B cell (primary cell): ENCODE measurements around the gene VSIG10L. TPM values are rescaled to one million over a fixed set of nuclear protein-coding genes. Genes with fewer than 3 reads are reported as not detected.

Source experiments
- ATAC-seq: fragments of 200-7000 bp; cut with Tn5 transposase; one replicate; pipeline ENCODE4 v1.10.0; 2021; ENCODE audit warnings: low read depth, mild to moderate bottlenecking, moderate number of reproducible peaks, moderate library complexity
- CTCF ChIA-PET: fragments of 350-600 bp; sonication (Branson Sonifier 250); formaldehyde crosslinking; loops from one replicate; lab custom pipeline; 2021; ENCODE audit warnings: antibody characterized with exemption, inconsistent platforms; lab: Charles Lee
- POLR2A ChIA-PET: fragments of 350-600 bp; sonication (Branson Sonifier 250); formaldehyde crosslinking; loops from one replicate; lab custom pipeline; 2021; ENCODE audit warnings: antibody characterized with exemption; lab: Charles Lee
- DNase-seq: peaks from one replicate; pipeline ENCODE4 v3.0.0; 2013
- H2AFZ ChIP-seq: 2 replicates; pipeline ENCODE4 v1.6.1; 2012; ENCODE audit warnings: mild to moderate bottlenecking, low read depth, low read length; ENCODE audit not compliant: insufficient read depth, poor library complexity, severe bottlenecking
- H3K27ac ChIP-seq, 2 donors: 1 replicate in 1 of 2; 2 replicates in 1 of 2; pipeline ENCODE4 v1.5.1; 2012 to 2013; ENCODE audit warnings: low read length in 2 of 2, mild to moderate bottlenecking in 2 of 2, moderate library complexity in 1 of 2
- H3K27me3 ChIP-seq, 4 experiments: fragments of 200-600 bp in 1 of 4; sonication (generic) in 1 of 4; replicated peaks in 1 of 4; 1 replicate in 2 of 4; 2 replicates in 2 of 4; pipeline versions ENCODE4 v1.6.1 to v1.7.0; 2013 to 2016; ENCODE audit warnings: low read length in 3 of 4, mild to moderate bottlenecking in 2 of 4, mixed read lengths in 1 of 4, moderate library complexity in 1 of 4; ENCODE audit not compliant: insufficient read depth in 4 of 4, control insufficient read depth in 3 of 4; ENCODE audit errors: control extremely low read depth in 1 of 4
- H3K36me3 ChIP-seq, 2 experiments: replicated peaks in 1 of 2; 1 replicate in 1 of 2; 2 replicates in 1 of 2; pipeline versions ENCODE4 v1.6.1 to v1.7.1; 2013; ENCODE audit warnings: low read length in 1 of 2; ENCODE audit not compliant: insufficient read depth in 2 of 2, control insufficient read depth in 1 of 2; ENCODE audit errors: control extremely low read depth in 1 of 2, extremely low read depth in 1 of 2
- H3K4me1 ChIP-seq, 2 donors: fragments of 200-600 bp in 1 of 2; sonication (generic) in 1 of 2; 1 replicate in 1 of 2; 2 replicates in 1 of 2; pipeline versions ENCODE4 v1.5.1 to v1.6.1; 2013 to 2017; ENCODE audit warnings: low read length in 2 of 2; ENCODE audit not compliant: control insufficient read depth in 2 of 2, insufficient read depth in 2 of 2
- H3K4me2 ChIP-seq: replicated peaks from 2 replicates; pipeline ENCODE3; 2012; ENCODE audit warnings: mild to moderate bottlenecking, low read depth, low read length; ENCODE audit not compliant: poor library complexity, severe bottlenecking
- H3K4me3 ChIP-seq, 5 experiments: fragments of 200-600 bp in 1 of 5; sonication (generic) in 1 of 5; 1 replicate in 3 of 5; 2 replicates in 2 of 5; pipeline versions ENCODE4 v1.5.1 to v1.7.0; 2011 to 2016; ENCODE audit warnings: low read length in 4 of 5, mild to moderate bottlenecking in 4 of 5, low read depth in 2 of 5, control low read depth in 1 of 5, moderate library complexity in 1 of 5; ENCODE audit not compliant: insufficient read depth in 1 of 5; ENCODE audit errors: control extremely low read depth in 1 of 5, extremely low read depth in 1 of 5
- H3K79me2 ChIP-seq: fragments of 200-600 bp; sonication (generic); one replicate; pipeline ENCODE4 v1.6.0; 2016; ENCODE audit warnings: low read length; ENCODE audit not compliant: control insufficient read depth, insufficient read depth
- H3K9ac ChIP-seq: fragments of 200-600 bp; sonication (generic); 2 replicates; pipeline ENCODE4 v1.6.1; 2017; ENCODE audit warnings: mild to moderate bottlenecking, low read length, moderate library complexity
- H3K9me3 ChIP-seq, 3 donors: one replicate each; pipeline versions ENCODE4 v1.6.1 to v1.7.1; 2013; ENCODE audit warnings: low read length in 2 of 3; ENCODE audit not compliant: control insufficient read depth in 2 of 3, insufficient read depth in 1 of 3; ENCODE audit errors: control extremely low read depth in 1 of 3
- H4K20me1 ChIP-seq: 2 replicates; pipeline ENCODE4 v1.6.0; 2012; ENCODE audit warnings: mild to moderate bottlenecking, low read length; ENCODE audit not compliant: insufficient read depth, control insufficient read depth, poor library complexity, severe bottlenecking
- H3K27ac Mint-ChIP-seq: one replicate; pipeline ENCODE4 v1.8.0; 2021; ENCODE audit warnings: mixed read lengths
- H3K27me3 Mint-ChIP-seq: one replicate; pipeline ENCODE4 v1.8.0; 2021; ENCODE audit warnings: mixed read lengths
- H3K4me1 Mint-ChIP-seq: one replicate; pipeline ENCODE4 v1.8.0; 2021; ENCODE audit warnings: mixed read lengths
- H3K4me3 Mint-ChIP-seq: one replicate; pipeline ENCODE4 v1.8.0; 2021; ENCODE audit warnings: mixed read lengths
- H3K9me3 Mint-ChIP-seq: one replicate; pipeline ENCODE4 v1.8.0; 2022; ENCODE audit warnings: mixed read lengths; ENCODE audit not compliant: insufficient read depth
- EZH2 ChIP-seq: IDR thresholded peaks from 2 replicates; pipeline ENCODE4 v1.6.1; 2012; ENCODE audit warnings: borderline replicate concordance, low read depth, mild to moderate bottlenecking, moderate library complexity, low read length; ENCODE audit not compliant: insufficient read depth, poor library complexity, severe bottlenecking
- WGBS: methylation state at CpG from one replicate; pipeline ENCODE4 v1.1.5; 2013; ENCODE audit warnings: missing lambda C conversion rate; ENCODE audit not compliant: insufficient coverage; 5-methylcytosine and 5-hydroxymethylcytosine counted together
- intact Hi-C: fragments of 100-400 bp; cut with micrococcal nuclease; formaldehyde crosslinking; loops from one replicate; pipeline ENCODE4 v1.10.0; 2022
- polyA plus RNA-seq: library from polyadenylated mRNA; depleted of rRNA; stranded (reverse); fragments of >200 nt; gene quantifications from 2 replicates; pipeline ENCODE4 v1.2.3, GENCODE V29; 2012
- total RNA-seq, 2 donors: library from RNA; stranded (reverse); fragments of 120-200 nt in 1 of 2; gene quantifications; 1 replicate in 1 of 2; 2 replicates in 1 of 2; pipeline versions ENCODE4 v1.2.3 to v1.2.4, GENCODE V29; 2013 to 2022
- TF ChIP-seq, protein P1 (sequence below): fragments of 200-600 bp; IDR thresholded peaks from one replicate; pipeline ENCODE4 v1.8.0; 2022; ENCODE audit warnings: antibody characterized with exemption, mild to moderate bottlenecking

Gene VSIG10L
- total and polyA plus RNA-seq, 2 donors (not counting 1 experiment from before 2014, with no cell fraction given), result 1.3 to 1.7 TPM

DNA sequence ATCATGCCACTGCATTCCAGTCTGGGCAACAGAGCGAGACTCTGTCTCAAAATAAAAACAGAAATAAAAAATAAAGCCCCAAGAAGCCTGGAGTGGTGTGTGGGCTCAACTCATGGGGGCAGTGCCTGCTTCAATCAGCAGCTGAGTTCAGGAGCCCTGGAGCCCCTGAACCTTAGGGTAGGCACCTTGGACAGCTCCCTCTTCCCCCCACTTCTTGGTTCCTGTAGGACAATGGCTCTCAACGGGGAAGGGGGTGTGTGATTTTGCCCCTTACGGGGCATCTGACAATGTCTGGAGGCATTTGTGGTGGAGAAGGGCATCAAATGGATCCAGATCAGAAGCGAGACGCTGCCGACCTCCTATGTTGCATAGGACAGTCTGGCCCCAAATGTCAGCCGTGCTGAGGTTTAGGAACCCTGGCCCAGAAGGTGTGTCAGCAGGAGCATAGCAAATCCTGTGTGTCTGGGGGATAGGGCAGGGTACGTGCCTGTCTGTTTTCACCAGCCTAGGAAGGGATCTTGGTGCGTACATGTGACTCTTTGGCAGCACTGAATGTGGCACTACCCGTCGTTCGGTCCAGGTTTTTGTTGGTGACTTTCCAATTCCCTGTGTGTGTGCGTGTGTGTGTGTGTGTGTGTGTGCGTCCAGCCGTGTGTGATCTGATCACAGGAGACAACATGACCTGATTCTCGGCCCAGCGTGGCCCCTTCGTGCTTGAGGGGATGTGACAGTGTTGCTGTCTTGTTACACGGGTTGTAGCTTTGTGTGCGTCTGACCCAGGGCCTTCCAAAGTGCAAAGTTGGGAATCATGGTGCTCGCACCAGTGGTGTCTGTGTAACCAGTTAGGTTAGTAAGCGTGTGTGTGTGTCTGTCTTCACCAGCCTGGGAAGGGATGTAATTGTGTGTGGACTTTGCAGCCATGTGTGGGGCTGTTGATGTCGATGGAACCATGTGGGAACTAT, 23.0 kb downstream of the VSIG10L start:
- Histone ChIP-seq H3K4me3 (no peak overlapping the region), H4K20me1 (no peaks in the 10 kb centered on the region), H3K27me3 (peaks cover 0 to 6% (median 0%) of the 10 kb centered on the region in 4 experiments), H3K9ac (no peak overlapping the region), H3K79me2 (no peaks in the 10 kb centered on the region), H2AFZ (no peak overlapping the region), H3K4me2 (no peak overlapping the region), H3K4me1 (no peaks in the 10 kb centered on the region), H3K36me3 (no peaks in the 10 kb centered on the region), H3K27ac (no peak overlapping the region), H3K9me3 (peaks cover 0 to 16% (median 0%) of the 10 kb centered on the region in 3 donors)
- intact Hi-C loops, result no loop called here
- peaks cover under 1% of the 10 kb centered on the region for H3K4me1 Mint-ChIP-seq
- H3K27me3 Mint-ChIP-seq, result peaks cover 50% of the 10 kb centered on the region
- no peak overlapping the region for H3K27ac Mint-ChIP-seq
- 84% methylated on average over 22 of the region's 23 CpGs for WGBS
- ChIA-PET CTCF (no interaction called here), POLR2A (no interaction called here)
- DNase-seq (no peak), ATAC-seq (no peak)
- H3K9me3 Mint-ChIP-seq, result no peaks in the 10 kb centered on the region
- TF ChIP-seq, protein P1, sequence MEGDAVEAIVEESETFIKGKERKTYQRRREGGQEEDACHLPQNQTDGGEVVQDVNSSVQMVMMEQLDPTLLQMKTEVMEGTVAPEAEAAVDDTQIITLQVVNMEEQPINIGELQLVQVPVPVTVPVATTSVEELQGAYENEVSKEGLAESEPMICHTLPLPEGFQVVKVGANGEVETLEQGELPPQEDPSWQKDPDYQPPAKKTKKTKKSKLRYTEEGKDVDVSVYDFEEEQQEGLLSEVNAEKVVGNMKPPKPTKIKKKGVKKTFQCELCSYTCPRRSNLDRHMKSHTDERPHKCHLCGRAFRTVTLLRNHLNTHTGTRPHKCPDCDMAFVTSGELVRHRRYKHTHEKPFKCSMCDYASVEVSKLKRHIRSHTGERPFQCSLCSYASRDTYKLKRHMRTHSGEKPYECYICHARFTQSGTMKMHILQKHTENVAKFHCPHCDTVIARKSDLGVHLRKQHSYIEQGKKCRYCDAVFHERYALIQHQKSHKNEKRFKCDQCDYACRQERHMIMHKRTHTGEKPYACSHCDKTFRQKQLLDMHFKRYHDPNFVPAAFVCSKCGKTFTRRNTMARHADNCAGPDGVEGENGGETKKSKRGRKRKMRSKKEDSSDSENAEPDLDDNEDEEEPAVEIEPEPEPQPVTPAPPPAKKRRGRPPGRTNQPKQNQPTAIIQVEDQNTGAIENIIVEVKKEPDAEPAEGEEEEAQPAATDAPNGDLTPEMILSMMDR, result no peak
- no peak for TF ChIP-seq EZH2
- no peak overlapping the region for H3K4me3 Mint-ChIP-seq

DNA sequence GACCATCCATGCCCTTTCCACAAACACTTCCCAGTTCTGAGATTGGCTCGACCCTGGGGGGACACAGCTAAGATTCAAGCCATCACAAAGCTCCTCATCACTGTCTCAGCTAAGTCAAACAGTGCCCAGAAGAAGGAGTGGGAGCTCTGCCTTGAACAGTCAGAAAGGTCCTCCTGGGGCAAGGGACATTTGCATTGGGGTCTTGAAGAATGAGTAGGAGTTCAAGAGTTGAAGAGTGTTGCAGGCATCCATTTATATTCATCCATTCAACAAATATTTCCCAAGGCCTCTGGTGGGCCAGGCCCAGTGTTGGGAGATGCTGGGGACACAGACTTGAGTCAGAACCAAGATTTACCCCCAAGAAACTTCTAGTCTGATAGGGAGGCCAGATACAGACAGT, 24.0 kb downstream of the VSIG10L start:
- WGBS, result no CpG with 5 or more reads among the region's 1 CpG
- ChIA-PET CTCF (no interaction called here), POLR2A (no interaction called here)
- Mint-ChIP-seq H3K9me3 (no peaks in the 10 kb centered on the region), H3K4me1 (peaks cover 2% of the 10 kb centered on the region), H3K27me3 (peaks cover 46% of the 10 kb centered on the region), H3K27ac (no peak overlapping the region), H3K4me3 (no peak overlapping the region)
- H4K20me1 ChIP-seq, result no peaks in the 10 kb centered on the region
- no peak overlapping the region for H3K4me3 ChIP-seq
- H3K9ac ChIP-seq, result no peak overlapping the region
- TF ChIP-seq, protein P1, result no peak
- H3K9me3 ChIP-seq, result peaks cover 0 to 16% (median 0%) of the 10 kb centered on the region in 3 donors
- H3K36me3 ChIP-seq, result no peaks in the 10 kb centered on the region
- H3K27ac ChIP-seq, result no peak overlapping the region
- H3K79me2 ChIP-seq, result no peaks in the 10 kb centered on the region
- DNase-seq (no peak), ATAC-seq (no peak)
- H3K4me2 ChIP-seq, result no peak overlapping the region
- peaks cover 0 to 3% (median 0%) of the 10 kb centered on the region in 4 experiments for H3K27me3 ChIP-seq
- intact Hi-C loops, result no loop called here
- no peak overlapping the region for H2AFZ ChIP-seq
- H3K4me1 ChIP-seq, result no peaks in the 10 kb centered on the region
